ACC112 (cell line): Measurements from ENCODE around the gene HPS1.

Experiments used
- H2AFZ ChIP-seq: fragments of 200-600 bp; sonication (generic); one replicate; pipeline ENCODE4 v1.6.0; 2017; ENCODE audit warnings: antibody characterized with exemption, low read length; ENCODE audit not compliant: unreplicated experiment
- H3K27ac ChIP-seq: fragments of 200-600 bp; sonication (generic); 2 replicates; pipeline ENCODE4 v1.5.1; 2014; ENCODE audit warnings: low read depth, mild to moderate bottlenecking, antibody characterized with exemption, low read length, moderate library complexity
- H3K27me3 ChIP-seq: fragments of 200-600 bp; sonication (generic); 2 replicates; pipeline ENCODE4 v1.6.1; 2014; ENCODE audit warnings: mild to moderate bottlenecking, antibody characterized with exemption, low read length, moderate library complexity, mixed read lengths; ENCODE audit not compliant: insufficient read depth
- H3K36me3 ChIP-seq: fragments of 200-600 bp; sonication (generic); 2 replicates; pipeline ENCODE4 v1.6.1; 2016; ENCODE audit warnings: mild to moderate bottlenecking, antibody characterized with exemption, low read length, moderate library complexity, mixed read lengths; ENCODE audit not compliant: insufficient read depth
- H3K4me1 ChIP-seq: fragments of 200-600 bp; sonication (generic); one replicate; pipeline ENCODE4 v1.6.1; 2016; ENCODE audit warnings: low read length, mixed read lengths; ENCODE audit not compliant: insufficient read depth, unreplicated experiment, control insufficient read depth
- H3K4me3 ChIP-seq: fragments of 200-600 bp; sonication (generic); 2 replicates; pipeline ENCODE4 v1.5.1; 2014; ENCODE audit warnings: mild to moderate bottlenecking, low read depth, low read length
- H3K79me2 ChIP-seq: fragments of 200-600 bp; sonication (generic); one replicate; pipeline ENCODE4 v1.6.0; 2016; ENCODE audit warnings: low read length; ENCODE audit not compliant: control insufficient read depth, unreplicated experiment, insufficient read depth

HPS1 gene

GRCh38 chr10:98411166-98411565, 35.6 kb downstream of the HPS1 start:
- no peaks in the 10 kb centered on the region for H3K36me3 ChIP-seq
- H3K27me3 ChIP-seq, result no peaks in the 10 kb centered on the region
- H3K27ac ChIP-seq, result no peak overlapping the region
- H3K4me3 ChIP-seq, result no peak overlapping the region
- peaks cover 12% of the 10 kb centered on the region for H3K4me1 ChIP-seq
- H3K79me2 ChIP-seq, result peaks cover 10% of the 10 kb centered on the region
- H2AFZ ChIP-seq, result no peak overlapping the region

- no peak overlapping the region for H3K27ac ChIP-seq
- H3K4me3 ChIP-seq, result no peak overlapping the region
- peaks cover 12% of the 10 kb centered on the region for H3K4me1 ChIP-seq
- H2AFZ ChIP-seq, result no peak overlapping the region
- no peaks in the 10 kb centered on the region for H3K36me3 ChIP-seq
- H3K27me3 ChIP-seq, result no peaks in the 10 kb centered on the region
- H3K79me2 ChIP-seq, result peaks cover 10% of the 10 kb centered on the region
These were observed 36.0 kb downstream of the HPS1 start for GRCh38 chr10:98410759-98411158.

GRCh38 chr10:98410135-98410743, 36.5 kb downstream of the HPS1 start:
- Histone ChIP-seq H3K4me3 (no peak overlapping the region), H3K27ac (no peak overlapping the region), H2AFZ (no peak overlapping the region), H3K36me3 (no peaks in the 10 kb centered on the region), H3K79me2 (peaks cover 10% of the 10 kb centered on the region), H3K4me1 (peaks cover 7% of the 10 kb centered on the region), H3K27me3 (no peaks in the 10 kb centered on the region)

DNA sequence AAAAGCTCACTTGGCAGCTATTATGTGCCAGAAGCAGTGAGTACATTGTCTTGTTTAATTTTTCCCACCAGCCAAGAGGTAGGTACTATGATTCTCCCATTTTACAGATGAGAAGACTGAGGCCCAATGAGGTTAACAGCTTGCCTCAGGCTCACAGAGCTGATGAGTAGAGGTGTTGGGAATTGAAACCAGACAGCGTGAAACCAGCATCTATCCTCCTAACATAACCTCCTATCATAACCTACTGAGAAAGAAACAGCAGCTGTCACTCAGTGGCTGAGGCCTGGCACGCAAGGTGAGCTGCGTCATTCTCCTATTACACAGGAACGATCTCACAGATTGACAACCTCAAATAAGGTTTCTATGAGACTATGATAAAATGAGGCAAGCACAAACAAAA, 37.9 kb downstream of the HPS1 start:
- H3K27me3 ChIP-seq, result no peaks in the 10 kb centered on the region
- no peaks in the 10 kb centered on the region for H3K36me3 ChIP-seq
- H3K79me2 ChIP-seq, result peaks cover 3% of the 10 kb centered on the region
- H2AFZ ChIP-seq, result no peak overlapping the region
- no peak overlapping the region for H3K27ac ChIP-seq
- H3K4me3 ChIP-seq, result no peak overlapping the region
- H3K4me1 ChIP-seq, result peaks cover 11% of the 10 kb centered on the region

GRCh38 chr10:98407744-98408241, 38.9 kb downstream of the HPS1 start:
- Histone ChIP-seq H3K27me3 (no peaks in the 10 kb centered on the region), H3K4me1 (peaks cover 18% of the 10 kb centered on the region), H2AFZ (no peak overlapping the region)

DNA sequence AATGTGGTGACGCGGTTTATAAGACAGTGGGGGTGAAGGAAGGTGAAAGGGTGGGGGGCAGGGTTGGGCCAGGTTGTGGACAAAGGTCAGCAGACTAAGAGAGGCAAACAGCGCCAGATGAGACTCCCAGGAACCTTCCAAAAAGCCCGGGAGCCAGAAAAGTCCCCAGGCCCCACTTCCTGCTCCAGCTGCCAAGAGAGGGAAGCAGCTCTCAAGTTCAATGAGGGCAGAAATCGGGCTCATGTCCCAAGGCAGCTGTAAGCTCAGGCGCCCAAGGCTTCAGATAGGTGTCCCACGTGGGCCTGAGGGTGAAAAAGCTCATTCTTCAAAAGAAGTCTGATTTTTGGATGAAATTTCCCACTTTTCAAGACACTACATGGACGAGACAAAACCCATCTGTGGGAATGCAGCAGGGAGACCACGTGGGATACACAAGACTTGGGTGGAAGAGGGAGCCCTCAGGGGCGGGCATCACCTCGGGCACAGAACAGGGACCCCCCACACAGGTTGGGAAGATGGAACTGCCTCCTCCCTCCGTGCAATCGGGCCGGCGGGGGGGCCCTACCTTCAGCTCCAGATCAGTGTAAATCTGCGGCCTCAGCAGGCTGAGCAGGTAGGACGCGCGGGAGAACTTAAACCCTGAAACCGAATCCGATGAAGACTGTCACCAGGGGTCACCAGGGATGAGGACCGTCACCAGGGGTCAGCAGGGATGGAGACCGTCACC, 39.6 kb downstream of the HPS1 start:
- Histone ChIP-seq H3K36me3 (peaks cover 3% of the 10 kb centered on the region; the same call in 1 of the 2 replicates), H3K4me3 (no peak overlapping the region), H3K79me2 (no peaks in the 10 kb centered on the region), H3K27ac (no peak overlapping the region), H3K27me3 (no peaks in the 10 kb centered on the region), H3K4me1 (peaks cover 18% of the 10 kb centered on the region), H2AFZ (no peak overlapping the region)

More at GRCh38 chr10:98407744-98408241, 38.9 kb downstream of the HPS1 start:
- H3K36me3 ChIP-seq, result no peaks in the 10 kb centered on the region; the same call in 1 of the 2 replicates
- no peaks in the 10 kb centered on the region for H3K79me2 ChIP-seq
- no peak overlapping the region for H3K4me3 ChIP-seq
- H3K27ac ChIP-seq, result no peak overlapping the region

DNA sequence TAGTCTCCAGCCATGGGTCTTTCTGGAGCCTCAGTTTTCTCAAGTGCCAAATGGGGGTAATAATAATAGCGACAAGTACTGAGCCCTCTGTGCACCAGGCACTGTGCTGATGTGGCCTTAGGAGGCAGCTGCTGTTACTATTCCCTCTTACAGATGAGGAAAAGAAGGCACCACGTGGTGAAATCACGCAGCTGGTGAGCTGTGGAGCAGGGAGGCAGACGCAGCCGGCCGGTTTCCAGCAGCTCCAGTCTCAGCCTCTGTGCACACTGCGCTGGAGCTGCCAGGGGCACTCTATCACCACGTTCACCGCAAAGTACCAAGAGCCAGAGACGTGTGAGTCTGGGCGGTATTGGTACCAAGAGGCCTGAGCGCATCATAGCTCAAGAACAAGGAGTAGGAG, 41.3 kb downstream of the HPS1 start:
- Histone ChIP-seq H3K27me3 (no peaks in the 10 kb centered on the region), H3K4me1 (peaks cover 18% of the 10 kb centered on the region), H3K27ac (no peak overlapping the region), H3K36me3 (peaks cover 3% of the 10 kb centered on the region; the same call in 1 of the 2 replicates), H3K4me3 (no peak overlapping the region), H2AFZ (no peak overlapping the region), H3K79me2 (no peaks in the 10 kb centered on the region)

DNA sequence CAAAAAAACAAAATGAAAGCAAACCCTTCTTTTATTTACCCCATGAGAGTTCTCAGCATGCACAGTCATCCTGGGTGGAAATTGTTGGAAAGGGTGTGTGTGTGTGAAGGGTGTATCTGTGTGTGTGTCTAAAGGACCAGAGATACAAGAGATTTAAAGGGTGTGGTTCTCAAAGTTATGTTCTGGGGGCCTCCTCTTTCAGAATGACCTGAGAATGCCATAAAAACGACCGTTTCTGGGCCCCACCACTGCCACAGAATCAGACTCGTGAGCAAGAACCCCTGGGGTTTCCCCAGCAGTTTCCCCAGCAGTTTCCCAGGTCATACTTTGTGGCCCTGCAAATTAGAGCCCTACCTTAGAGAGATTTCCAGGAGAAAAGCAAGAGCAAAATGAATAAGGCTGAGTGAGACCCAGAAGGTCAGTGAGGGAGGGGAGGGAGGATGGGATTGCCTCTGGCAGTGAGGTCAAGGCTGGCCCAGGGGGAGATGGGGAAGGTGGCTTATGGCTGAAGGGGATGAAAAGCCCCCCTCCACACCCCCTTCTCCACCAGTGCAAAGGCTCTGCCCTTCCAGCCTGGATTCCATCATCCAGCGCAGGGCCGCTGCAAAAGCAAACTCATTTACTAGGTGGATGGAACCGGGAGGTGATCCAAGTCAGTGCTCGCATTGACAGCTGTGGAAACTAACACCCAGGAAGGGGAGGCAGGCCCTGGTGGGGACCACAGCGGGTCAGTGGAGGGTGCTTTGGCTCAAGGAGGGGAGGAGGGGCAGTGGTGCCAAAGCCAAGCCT, 42.0 kb downstream of the HPS1 start:
- peak overlapping the region; percentile 53 for H3K4me3 ChIP-seq
- H3K27me3 ChIP-seq, result no peaks in the 10 kb centered on the region
- H3K79me2 ChIP-seq, result no peaks in the 10 kb centered on the region
- H3K4me1 ChIP-seq, result peaks cover 18% of the 10 kb centered on the region
- peak overlapping the region; percentile 19 for H2AFZ ChIP-seq
- H3K36me3 ChIP-seq, result peaks cover 3% of the 10 kb centered on the region; the same call in 1 of the 2 replicates
- peak overlapping the region; percentile 86 for H3K27ac ChIP-seq

- Histone ChIP-seq H3K27ac (peak overlapping the region; percentile 86), H3K27me3 (no peaks in the 10 kb centered on the region), H3K36me3 (peaks cover 3% of the 10 kb centered on the region; the same call in 1 of the 2 replicates), H3K79me2 (no peaks in the 10 kb centered on the region), H3K4me3 (peak overlapping the region; percentile 53), H3K4me1 (peaks cover 18% of the 10 kb centered on the region), H2AFZ (peak overlapping the region; percentile 19)
These were observed 42.8 kb downstream of the HPS1 start for GRCh38 chr10:98403812-98404504.
